Liver (tissue), 9 donors: ENCODE measurements around the gene CCDC102A. TPM values are rescaled to one million over a fixed set of nuclear protein-coding genes. Genes with fewer than 3 reads are reported as not detected.

Experiments
- DNase-seq: peaks from one replicate; pipeline ENCODE4 v3.0.0-alpha.2; 2017; ENCODE audit warnings: low spot score
- H3K27ac ChIP-seq, 2 donors: one replicate each; pipeline ENCODE4 v1.7.0; 2013; ENCODE audit warnings: inconsistent platforms in 2 of 2, low read length in 2 of 2, control low read depth in 1 of 2, low read depth in 1 of 2, mild to moderate bottlenecking in 1 of 2
- H3K27me3 ChIP-seq, 4 donors: one replicate each; pipeline versions ENCODE4 v1.6.1 to v1.7.0; 2013; ENCODE audit warnings: low read length in 3 of 4, inconsistent platforms in 1 of 4, mild to moderate bottlenecking in 1 of 4, moderate library complexity in 1 of 4; ENCODE audit not compliant: control insufficient read depth in 4 of 4, insufficient read depth in 4 of 4
- H3K36me3 ChIP-seq, 4 donors: one replicate each; pipeline versions ENCODE4 v1.6.1 to v1.7.0; 2013; ENCODE audit warnings: low read length in 3 of 4, mild to moderate bottlenecking in 3 of 4, low read depth in 1 of 4, moderate library complexity in 1 of 4; ENCODE audit not compliant: control insufficient read depth in 4 of 4, insufficient read depth in 3 of 4
- H3K4me1 ChIP-seq, 4 donors: one replicate each; pipeline versions ENCODE4 v1.6.1 to v1.7.0; 2013; ENCODE audit warnings: low read length in 3 of 4, mild to moderate bottlenecking in 3 of 4, moderate library complexity in 1 of 4; ENCODE audit not compliant: control insufficient read depth in 4 of 4, insufficient read depth in 4 of 4
- H3K4me3 ChIP-seq, 3 donors: one replicate each; pipeline versions ENCODE4 v1.6.1 to v1.7.0; 2013; ENCODE audit warnings: low read length in 3 of 3, control low read depth in 1 of 3, low read depth in 1 of 3, mild to moderate bottlenecking in 1 of 3
- H3K9ac ChIP-seq, 2 donors: one replicate each; pipeline ENCODE4 v1.7.0; 2013; ENCODE audit warnings: low read length in 2 of 2, mild to moderate bottlenecking in 2 of 2, moderate library complexity in 2 of 2, control low read depth in 1 of 2, low read depth in 1 of 2
- H3K9me3 ChIP-seq, 4 donors: one replicate each; pipeline versions ENCODE4 v1.6.1 to v1.7.0; 2013; ENCODE audit warnings: low read length in 3 of 4; ENCODE audit not compliant: control insufficient read depth in 4 of 4
- ATF3 ChIP-seq: IDR thresholded peaks from 2 replicates; pipeline ENCODE4 v1.6.1; 2016; ENCODE audit warnings: antibody characterized with exemption
- EGR1 ChIP-seq, 2 donors: IDR thresholded peaks; 2 replicates each; pipeline ENCODE4 v1.6.1; 2016 to 2018; ENCODE audit warnings: antibody characterized with exemption in 2 of 2, low read depth in 2 of 2
- FOXA1 ChIP-seq: IDR thresholded peaks from 2 replicates; pipeline ENCODE4 v1.6.1; 2016; ENCODE audit warnings: antibody characterized with exemption
- FOXA2 ChIP-seq: IDR thresholded peaks from 2 replicates; pipeline ENCODE4 v1.6.1; 2016; ENCODE audit warnings: antibody characterized with exemption
- GABPA ChIP-seq, 2 donors: IDR thresholded peaks in 1 of 2; conservative IDR thresholded peaks in 1 of 2; 2 replicates each; pipeline ENCODE4 v1.6.1; 2016; ENCODE audit warnings: antibody characterized with exemption in 2 of 2, mild to moderate bottlenecking in 1 of 2, moderate library complexity in 1 of 2
- HNF4A ChIP-seq, 2 donors: conservative IDR thresholded peaks; 2 replicates each; pipeline ENCODE4 v1.6.1; 2016; ENCODE audit warnings: antibody characterized with exemption in 2 of 2, mild to moderate bottlenecking in 2 of 2
- JUND ChIP-seq, 2 donors: IDR thresholded peaks; 2 replicates each; pipeline ENCODE4 v1.6.1; 2016; ENCODE audit warnings: antibody characterized with exemption in 2 of 2
- MAX ChIP-seq: IDR thresholded peaks from 2 replicates; pipeline ENCODE4 v1.6.1; 2016; ENCODE audit warnings: antibody characterized with exemption
- NR2F2 ChIP-seq: IDR thresholded peaks from 2 replicates; pipeline ENCODE4 v1.6.1; 2016; ENCODE audit warnings: antibody characterized with exemption
- RAD21 ChIP-seq, 2 donors: IDR thresholded peaks; 2 replicates each; pipeline ENCODE4 v1.6.1; 2016; ENCODE audit warnings: antibody characterized with exemption in 2 of 2, mild to moderate bottlenecking in 2 of 2
- REST ChIP-seq: IDR thresholded peaks from 2 replicates; pipeline ENCODE4 v1.6.1; 2016; ENCODE audit warnings: antibody characterized with exemption, mild to moderate bottlenecking
- RXRA ChIP-seq, 2 donors: IDR thresholded peaks; 2 replicates each; pipeline ENCODE4 v1.6.1; 2017 to 2018; ENCODE audit warnings: antibody characterized with exemption in 2 of 2, mild to moderate bottlenecking in 1 of 2
- SP1 ChIP-seq: IDR thresholded peaks from 2 replicates; pipeline ENCODE4 v1.6.1; 2018; ENCODE audit warnings: antibody characterized with exemption, mild to moderate bottlenecking
- TAF1 ChIP-seq: conservative IDR thresholded peaks from 2 replicates; pipeline ENCODE4 v1.6.1; 2016; ENCODE audit warnings: antibody characterized with exemption, mild to moderate bottlenecking
- YY1 ChIP-seq: IDR thresholded peaks from 2 replicates; pipeline ENCODE4 v1.6.1; 2016; ENCODE audit warnings: antibody characterized with exemption, mild to moderate bottlenecking
- ZBTB33 ChIP-seq: IDR thresholded peaks from 2 replicates; pipeline ENCODE4 v1.6.1; 2016; ENCODE audit warnings: antibody characterized with exemption
- WGBS: extraction: QIAGEN DNeasy Blood & Tissue Kit; methylation state at CpG from one replicate; pipeline ENCODE4 v1.1.7; 2013; 5-methylcytosine and 5-hydroxymethylcytosine counted together
- polyA plus RNA-seq, 2 donors: library from polyadenylated mRNA; stranded (reverse) in 1 of 2; unstranded in 1 of 2; fragments of 200-250 nt in 1 of 2; fragments of >200 nt in 1 of 2; fragmentation: Nextera tagmentation in 1 of 2; extraction: Ambion mirVana in 1 of 2; gene quantifications; one replicate each; pipeline versions ENCODE4 v1.2.1 to v1.2.3, GENCODE V29; 2013 to 2015
- total RNA-seq, 2 donors: library from RNA; depleted of rRNA; stranded (reverse); fragments of >200 nt; gene quantifications; one replicate each; pipeline ENCODE4 v1.2.3, GENCODE V29; 2014
- donor health status: healthy.
- donor health status: healthy.
- donor health status: healthy.
- donor health status: healthy.
- donor health status: healthy.

Gene CCDC102A
- total and polyA plus RNA-seq, 4 donors, result 0.36 to 2.6 (median 1.7) TPM

- no peak overlapping the region for H3K4me3 ChIP-seq
- no peak for TF ChIP-seq REST
- TF ChIP-seq SP1, result no peak
- TF ChIP-seq YY1, result no peak
- TF ChIP-seq FOXA1, result no peak
- no peak for TF ChIP-seq MAX
- TF ChIP-seq ZBTB33, result no peak
- no peak for TF ChIP-seq RAD21 (IDR thresholded peaks at IDR 0.05)
- no peak overlapping the region for H3K27ac ChIP-seq
- H3K4me1 ChIP-seq, result peaks cover 0 to 11% (median 3%) of the 10 kb centered on the region in 4 donors
- no peaks in the 10 kb centered on the region for H3K9me3 ChIP-seq
- 95% methylated on average over 19 of the region's 19 CpGs for WGBS
- H3K36me3 ChIP-seq, result no peaks in the 10 kb centered on the region
- no peak overlapping the region for H3K9ac ChIP-seq
- DNase-seq, result no peak
- H3K27me3 ChIP-seq, result no peaks in the 10 kb centered on the region
Measured at GRCh38 chr16:57527610-57528360, 8.6 kb downstream of the CCDC102A start.

GRCh38 chr16:57527027-57527426, 9.3 kb downstream of the CCDC102A start:
- 90% methylated on average over 4 of the region's 4 CpGs for WGBS
- Histone ChIP-seq H3K27me3 (no peaks in the 10 kb centered on the region), H3K27ac (no peak overlapping the region), H3K9me3 (no peaks in the 10 kb centered on the region), H3K4me1 (peaks cover 0 to 11% (median 3%) of the 10 kb centered on the region in 4 donors), H3K9ac (no peak overlapping the region), H3K4me3 (no peak overlapping the region), H3K36me3 (no peaks in the 10 kb centered on the region)
- TF ChIP-seq HNF4A (conservative IDR thresholded peaks at IDR 0.05) (no peak), NR2F2 (no peak), YY1 (no peak), REST (no peak), GABPA (IDR thresholded peaks at IDR 0.05 in 1 of 2, conservative IDR thresholded peaks at IDR 0.05 in 1 of 2) (no peak), FOXA1 (no peak), ZBTB33 (no peak), JUND (IDR thresholded peaks at IDR 0.05) (no peak), RXRA (IDR thresholded peaks at IDR 0.05) (no peak), FOXA2 (no peak), SP1 (no peak), ATF3 (no peak), RAD21 (IDR thresholded peaks at IDR 0.05) (no peak), TAF1 (no peak), EGR1 (IDR thresholded peaks at IDR 0.05; ENCODE audit: low read depth in 2 of 2) (no peak), MAX (no peak)
- no peak for DNase-seq
